Measurements from ENCODE around the gene PCDHB5.
"Not testable (repeated sequence)": the region's sequence is repeated elsewhere in the genome, so short reads cannot be mapped to it uniquely, and the experiment has no call there.

DNA sequence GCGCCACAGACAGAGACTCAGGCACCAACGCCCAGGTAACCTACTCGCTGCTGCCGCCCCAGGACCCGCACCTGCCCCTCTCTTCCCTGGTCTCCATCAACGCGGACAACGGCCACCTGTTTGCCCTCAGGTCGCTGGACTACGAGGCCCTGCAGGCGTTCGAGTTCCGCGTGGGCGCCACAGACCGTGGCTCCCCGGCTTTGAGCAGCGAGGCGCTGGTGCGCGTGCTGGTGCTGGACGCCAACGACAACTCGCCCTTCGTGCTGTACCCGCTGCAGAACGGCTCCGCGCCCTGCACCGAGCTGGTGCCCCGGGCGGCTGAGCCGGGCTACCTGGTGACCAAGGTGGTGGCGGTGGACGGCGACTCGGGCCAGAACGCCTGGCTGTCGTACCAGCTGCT is 32.9 kb upstream of the PCDHB5 start:
- TF ChIP-seq MXI1 (IDR thresholded peaks at IDR 0.05; ENCODE audit: borderline replicate concordance, low read depth, low read length); CEBPB (IDR thresholded peaks at IDR 0.05; ENCODE audit: low read depth, low read length); POLR2A (IDR thresholded peaks at IDR 0.05; ENCODE audit: low read depth, low read length); MAFK (IDR thresholded peaks at IDR 0.05; ENCODE audit: low read depth, low read length); FOS (IDR thresholded peaks at IDR 0.05; ENCODE audit: low read depth, low read length); MAZ (IDR thresholded peaks at IDR 0.05; ENCODE audit: borderline replicate concordance, low read depth, low read length); NFE2L2 (IDR thresholded peaks at IDR 0.05; ENCODE audit: low read depth, low read length); CHD1 (IDR thresholded peaks at IDR 0.05; ENCODE audit: low read depth, low read length); RFX5 (IDR thresholded peaks at IDR 0.05; ENCODE audit: low read depth, low read length); SMC3 (IDR thresholded peaks at IDR 0.05; ENCODE audit: low read depth, low read length); RAD21 (IDR thresholded peaks at IDR 0.05; ENCODE audit: low read length); RCOR1 (IDR thresholded peaks at IDR 0.05; ENCODE audit: insufficient replicate concordance, low read length): not testable (repeated sequence)
- TF ChIP-seq, protein P1, sequence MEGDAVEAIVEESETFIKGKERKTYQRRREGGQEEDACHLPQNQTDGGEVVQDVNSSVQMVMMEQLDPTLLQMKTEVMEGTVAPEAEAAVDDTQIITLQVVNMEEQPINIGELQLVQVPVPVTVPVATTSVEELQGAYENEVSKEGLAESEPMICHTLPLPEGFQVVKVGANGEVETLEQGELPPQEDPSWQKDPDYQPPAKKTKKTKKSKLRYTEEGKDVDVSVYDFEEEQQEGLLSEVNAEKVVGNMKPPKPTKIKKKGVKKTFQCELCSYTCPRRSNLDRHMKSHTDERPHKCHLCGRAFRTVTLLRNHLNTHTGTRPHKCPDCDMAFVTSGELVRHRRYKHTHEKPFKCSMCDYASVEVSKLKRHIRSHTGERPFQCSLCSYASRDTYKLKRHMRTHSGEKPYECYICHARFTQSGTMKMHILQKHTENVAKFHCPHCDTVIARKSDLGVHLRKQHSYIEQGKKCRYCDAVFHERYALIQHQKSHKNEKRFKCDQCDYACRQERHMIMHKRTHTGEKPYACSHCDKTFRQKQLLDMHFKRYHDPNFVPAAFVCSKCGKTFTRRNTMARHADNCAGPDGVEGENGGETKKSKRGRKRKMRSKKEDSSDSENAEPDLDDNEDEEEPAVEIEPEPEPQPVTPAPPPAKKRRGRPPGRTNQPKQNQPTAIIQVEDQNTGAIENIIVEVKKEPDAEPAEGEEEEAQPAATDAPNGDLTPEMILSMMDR (conservative IDR thresholded peaks at IDR 0.05; ENCODE audit: low read depth, low read length), result not testable (repeated sequence)
- TF ChIP-seq, protein P2, sequence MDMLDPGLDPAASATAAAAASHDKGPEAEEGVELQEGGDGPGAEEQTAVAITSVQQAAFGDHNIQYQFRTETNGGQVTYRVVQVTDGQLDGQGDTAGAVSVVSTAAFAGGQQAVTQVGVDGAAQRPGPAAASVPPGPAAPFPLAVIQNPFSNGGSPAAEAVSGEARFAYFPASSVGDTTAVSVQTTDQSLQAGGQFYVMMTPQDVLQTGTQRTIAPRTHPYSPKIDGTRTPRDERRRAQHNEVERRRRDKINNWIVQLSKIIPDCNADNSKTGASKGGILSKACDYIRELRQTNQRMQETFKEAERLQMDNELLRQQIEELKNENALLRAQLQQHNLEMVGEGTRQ (IDR thresholded peaks at IDR 0.05; ENCODE audit: low read depth, low read length), result not testable (repeated sequence)
